ENCODE measurements around the gene AKAP1.

AKAP1 gene

DNA sequence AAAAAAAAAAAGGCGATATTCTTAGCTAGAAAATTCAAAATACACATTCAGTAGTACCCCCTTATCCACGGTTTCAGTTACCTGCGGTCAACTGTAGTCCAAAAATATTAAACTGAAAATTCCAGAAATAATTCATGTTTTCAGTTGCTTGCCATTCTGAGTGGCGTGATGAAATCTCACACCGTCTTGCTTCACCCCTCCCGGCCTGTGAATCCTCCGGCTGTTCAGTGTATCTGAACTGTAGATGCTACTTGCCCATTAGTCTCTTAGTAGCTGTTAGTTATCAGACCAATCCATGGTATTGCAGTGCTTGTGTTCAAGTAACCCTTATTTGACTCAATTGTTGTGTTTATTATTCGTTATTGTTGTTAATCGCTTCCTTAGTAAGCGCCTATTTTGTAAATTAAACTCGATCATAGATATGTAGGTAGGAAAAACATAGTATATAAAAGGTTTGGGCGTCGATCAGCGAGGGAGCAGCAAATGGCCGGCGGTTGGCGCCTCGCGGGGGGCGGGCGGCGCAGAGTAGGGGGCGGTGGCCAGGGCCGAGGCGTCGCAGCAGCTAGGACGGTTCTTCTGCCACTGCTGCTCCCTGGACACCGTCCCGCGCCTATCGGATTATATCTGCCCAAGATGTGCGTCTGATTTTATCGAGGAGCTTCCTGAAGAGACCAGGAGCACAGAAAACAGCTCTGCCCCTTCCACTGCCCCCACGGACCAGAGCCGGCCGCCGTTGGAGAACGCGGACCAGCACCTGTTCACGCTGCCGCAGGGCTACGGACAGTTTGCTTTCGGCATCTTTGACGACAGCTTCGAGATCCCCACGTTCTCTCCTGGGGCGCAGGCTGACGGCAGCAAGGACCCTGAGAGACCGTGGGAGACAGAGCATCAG, 39.8 kb upstream of the AKAP1 start:
- no peak for TF ChIP-seq CTCF (conservative IDR thresholded peaks at IDR 0.05; ENCODE audit: low read depth)
- POLR2A ChIA-PET (ENCODE audit: low non-redundant PET) = no interaction called here
- H3K27ac ChIP-seq = no peak overlapping the region
- CTCF ChIA-PET = no interaction called here
- no peak for DNase-seq (ENCODE audit: low spot score)

DNA sequence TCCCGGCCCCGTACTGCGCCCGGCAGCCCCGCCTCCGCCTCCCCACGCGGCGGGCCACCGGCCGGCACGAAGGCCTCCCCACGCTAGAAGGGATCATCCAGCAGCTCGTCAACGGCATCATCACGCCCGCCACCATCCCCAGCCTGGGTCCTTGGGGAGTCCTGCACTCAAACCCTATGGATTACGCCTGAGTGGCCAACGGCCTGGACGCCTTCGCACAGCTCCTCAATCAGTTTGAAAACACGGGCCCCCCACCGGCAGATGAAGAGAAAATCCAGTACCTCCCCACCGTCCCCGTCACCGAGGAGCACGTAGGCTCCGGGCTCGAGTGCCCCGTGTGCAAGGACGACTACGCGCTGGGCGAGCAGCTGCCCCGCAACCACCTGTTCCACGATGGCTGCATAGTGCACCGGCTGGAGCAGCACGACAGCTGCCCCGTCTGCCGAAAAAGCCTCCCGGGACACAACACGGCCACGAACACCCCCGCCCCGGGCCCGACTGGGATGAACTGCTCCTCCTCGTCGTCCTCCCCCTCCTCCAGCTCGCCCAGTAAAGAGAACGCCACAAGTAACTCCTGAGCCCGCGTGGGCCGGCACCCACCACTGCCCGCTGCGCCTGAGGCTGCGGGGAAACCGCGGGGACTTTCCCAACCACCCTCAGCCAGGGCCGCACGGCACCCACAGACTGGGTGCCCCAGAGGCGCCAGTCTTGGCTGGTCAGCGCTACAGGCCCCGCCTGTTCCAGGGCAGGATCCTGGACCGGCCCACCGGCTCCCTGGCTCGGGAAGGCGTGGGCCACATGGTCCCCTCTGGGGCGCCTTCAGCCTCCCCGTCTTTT, 39.0 kb upstream of the AKAP1 start:
- no peak for TF ChIP-seq CTCF (conservative IDR thresholded peaks at IDR 0.05; ENCODE audit: low read depth)
- H3K27ac ChIP-seq = no peak overlapping the region
- no peak for DNase-seq (ENCODE audit: low spot score)
- CTCF ChIA-PET = no interaction called here
- POLR2A ChIA-PET (ENCODE audit: low non-redundant PET) = no interaction called here

GRCh38 chr17:57046749-57047148, 38.3 kb upstream of the AKAP1 start:
- H3K27ac ChIP-seq = no peak overlapping the region
- POLR2A ChIA-PET (ENCODE audit: low non-redundant PET) = no interaction called here
- CTCF ChIA-PET = no interaction called here
- no peak for DNase-seq (ENCODE audit: low spot score)
- no peak for TF ChIP-seq CTCF (conservative IDR thresholded peaks at IDR 0.05; ENCODE audit: low read depth)

DNA sequence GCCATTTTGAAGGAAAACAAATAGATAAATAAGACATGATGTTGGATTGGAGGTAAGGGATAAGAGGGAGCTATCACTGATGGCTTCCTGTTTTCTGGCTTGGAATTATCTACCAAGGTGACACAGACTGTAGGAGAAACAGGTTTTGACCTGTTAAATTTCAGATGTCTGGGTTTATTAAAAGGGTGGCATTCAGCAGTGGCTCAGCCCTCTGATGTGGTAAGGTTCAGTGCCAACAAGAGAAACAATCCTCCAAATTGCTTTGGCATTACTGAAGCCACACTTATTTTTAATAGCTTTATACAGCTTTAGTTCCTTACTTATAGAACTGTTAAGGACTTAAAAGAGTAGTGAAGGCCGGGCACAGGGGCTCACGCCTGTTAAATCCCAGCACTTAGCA, 37.0 kb upstream of the AKAP1 start:
- ChIA-PET POLR2A (ENCODE audit: low non-redundant PET) (no interaction called here), CTCF (interaction anchor here (0.6 to 1.2 kb wide), 2 partner anchors 13 to 139 kb away, joined by 3 to 5 read pairs; no protein-coding TSS in a partner anchor)
- TF ChIP-seq CTCF (conservative IDR thresholded peaks at IDR 0.05; ENCODE audit: low read depth) = no peak
- DNase-seq (ENCODE audit: low spot score) = no peak
- peak overlapping the region; percentile 68 for H3K27ac ChIP-seq

DNA sequence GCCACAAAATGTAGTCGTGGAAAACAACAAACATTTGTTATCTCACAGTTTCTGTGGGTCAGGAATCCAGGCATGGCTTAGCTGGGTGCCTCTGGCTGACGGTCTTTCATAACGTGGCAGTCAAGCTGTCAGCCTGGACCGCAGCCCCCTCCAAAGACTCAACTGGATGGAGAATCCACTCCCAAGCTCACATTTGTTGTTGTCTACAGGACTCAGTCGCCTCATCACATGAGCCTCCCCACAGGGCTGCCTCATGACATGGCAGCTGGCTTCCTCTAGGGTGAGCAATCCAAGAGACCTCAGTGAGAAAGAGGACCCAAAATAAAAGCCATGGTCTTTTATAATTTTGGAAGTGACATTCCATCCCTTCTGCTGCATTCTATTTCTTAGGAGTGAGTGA, 34.7 kb upstream of the AKAP1 start:
- no peak for DNase-seq (ENCODE audit: low spot score)
- CTCF ChIA-PET = no interaction called here
- no peak for TF ChIP-seq CTCF (conservative IDR thresholded peaks at IDR 0.05; ENCODE audit: low read depth)
- POLR2A ChIA-PET (ENCODE audit: low non-redundant PET) = interaction anchor here (0.7 kb wide), 1 partner anchor 50 kb away, joined by 3 read pairs; no protein-coding TSS in a partner anchor
- no peak overlapping the region for H3K27ac ChIP-seq

GRCh38 chr17:57051886-57052361, 33.1 kb upstream of the AKAP1 start:
- DNase-seq (ENCODE audit: low spot score) = no peak
- ChIA-PET POLR2A (ENCODE audit: low non-redundant PET) (no interaction called here), CTCF (no interaction called here)
- peak overlapping the region; percentile 53 for H3K27ac ChIP-seq
- TF ChIP-seq CTCF (conservative IDR thresholded peaks at IDR 0.05; ENCODE audit: low read depth) = no peak
